Measurements from ENCODE around the gene WNT3A. TPM values are rescaled to one million over a fixed set of nuclear protein-coding genes. Genes with fewer than 3 reads are reported as not detected.

The WNT3A gene
- polyA plus RNA-seq, 3 donors, result not detected

DNA sequence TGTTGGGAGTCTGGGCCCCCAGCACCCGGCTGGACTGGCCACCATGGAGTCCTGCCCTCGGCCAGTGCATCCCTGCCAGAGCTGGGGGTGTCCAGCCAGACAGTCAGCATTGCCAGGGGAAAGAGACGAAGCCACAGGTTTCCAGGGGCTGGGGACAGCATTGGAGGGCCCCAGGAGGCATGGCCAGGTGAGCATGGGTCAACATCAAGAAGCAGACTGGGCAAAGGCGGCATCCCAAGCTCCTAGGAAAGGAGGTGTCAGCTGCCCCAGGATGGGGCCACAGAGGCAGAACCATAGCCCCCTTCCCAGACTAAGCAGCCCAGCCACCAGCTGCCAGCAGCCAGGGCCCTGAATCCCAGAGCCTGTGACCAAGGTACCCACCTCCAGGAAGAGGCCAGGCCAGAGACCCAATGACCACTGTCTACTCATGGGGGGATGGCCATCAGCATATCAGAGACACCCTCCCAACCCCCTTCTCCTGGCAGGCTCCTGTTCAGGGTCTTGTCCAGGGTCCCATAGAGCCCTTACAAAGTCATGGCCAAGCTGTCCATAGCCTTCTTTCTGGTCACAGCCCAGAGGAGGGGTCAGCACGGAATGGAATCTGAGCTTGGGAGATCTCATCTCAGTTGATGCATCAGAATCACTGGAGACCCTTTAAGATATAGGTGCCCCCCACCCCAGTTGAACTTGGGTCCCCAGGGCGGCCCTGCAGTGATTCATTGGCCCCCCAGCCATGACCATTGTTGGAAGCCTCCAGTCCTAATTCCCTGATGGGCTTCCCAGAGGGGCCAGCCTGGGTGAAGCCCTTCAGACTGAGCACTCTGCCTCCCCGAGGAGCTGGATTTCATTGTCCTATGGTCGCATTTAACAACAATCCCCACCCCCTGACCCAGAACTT, 32.5 kb downstream of the WNT3A start:
- Histone ChIP-seq H3K9ac (ENCODE audit: insufficient read depth, low read length, poor library complexity, severe bottlenecking) (no peak overlapping the region), H3K4me1 (ENCODE audit: control insufficient read depth in 1 of 2, insufficient read depth in 2 of 2, low read length in 2 of 2) (no peaks in the 10 kb centered on the region), H3K36me3 (replicated peaks in 1 of 2; ENCODE audit: control insufficient read depth in 1 of 2, insufficient read depth in 2 of 2, low read length in 2 of 2) (no peaks in the 10 kb centered on the region), H3K27ac (ENCODE audit: low read depth in 1 of 2, low read length in 2 of 2) (no peak overlapping the region), H2AFZ (ENCODE audit: insufficient read depth, low read depth, low read length, poor library complexity, severe bottlenecking) (no peak overlapping the region), H3K79me2 (ENCODE audit: insufficient read depth, low read length) (no peaks in the 10 kb centered on the region), H3K4me2 (replicated peaks; ENCODE audit: extremely low read depth, low read length, poor library complexity, severe bottlenecking) (no peak overlapping the region), H3K27me3 (ENCODE audit: control insufficient read depth in 2 of 2, insufficient read depth in 2 of 2, low read length in 2 of 2) (peaks cover 11 to 45% of the 10 kb centered on the region in 2 donors), H3K4me3 (replicated peaks in 1 of 3; ENCODE audit: low read depth in 2 of 3, low read length in 3 of 3) (no peak overlapping the region), H3K9me3 (replicated peaks in 1 of 2; ENCODE audit: control insufficient read depth in 1 of 2, insufficient read depth in 1 of 2, low read length in 2 of 2) (peaks cover 0 to 7% of the 10 kb centered on the region in 2 donors), H4K20me1 (ENCODE audit: insufficient read depth, low read length) (no peaks in the 10 kb centered on the region)
- H3K4me3 Mint-ChIP-seq, result peak overlapping the region in 1 of 2 donors; percentile 37
- no peak overlapping the region for H3K27ac Mint-ChIP-seq
- DNase-seq, result no peak
- H3K9me3 Mint-ChIP-seq, result peaks cover 0 to 5% (median 0%) of the 10 kb centered on the region in 7 donors
- TF ChIP-seq, protein P1, sequence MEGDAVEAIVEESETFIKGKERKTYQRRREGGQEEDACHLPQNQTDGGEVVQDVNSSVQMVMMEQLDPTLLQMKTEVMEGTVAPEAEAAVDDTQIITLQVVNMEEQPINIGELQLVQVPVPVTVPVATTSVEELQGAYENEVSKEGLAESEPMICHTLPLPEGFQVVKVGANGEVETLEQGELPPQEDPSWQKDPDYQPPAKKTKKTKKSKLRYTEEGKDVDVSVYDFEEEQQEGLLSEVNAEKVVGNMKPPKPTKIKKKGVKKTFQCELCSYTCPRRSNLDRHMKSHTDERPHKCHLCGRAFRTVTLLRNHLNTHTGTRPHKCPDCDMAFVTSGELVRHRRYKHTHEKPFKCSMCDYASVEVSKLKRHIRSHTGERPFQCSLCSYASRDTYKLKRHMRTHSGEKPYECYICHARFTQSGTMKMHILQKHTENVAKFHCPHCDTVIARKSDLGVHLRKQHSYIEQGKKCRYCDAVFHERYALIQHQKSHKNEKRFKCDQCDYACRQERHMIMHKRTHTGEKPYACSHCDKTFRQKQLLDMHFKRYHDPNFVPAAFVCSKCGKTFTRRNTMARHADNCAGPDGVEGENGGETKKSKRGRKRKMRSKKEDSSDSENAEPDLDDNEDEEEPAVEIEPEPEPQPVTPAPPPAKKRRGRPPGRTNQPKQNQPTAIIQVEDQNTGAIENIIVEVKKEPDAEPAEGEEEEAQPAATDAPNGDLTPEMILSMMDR (IDR thresholded peaks at IDR 0.05), result no peak
- WGBS (ENCODE audit: insufficient coverage), result 86% methylated on average over 8 of the region's 8 CpGs
- peaks cover 36 to 45% (median 42%) of the 10 kb centered on the region in 3 donors for H3K27me3 Mint-ChIP-seq (ENCODE audit: low read depth in 3 of 3)
- intact Hi-C loops (cut with micrococcal nuclease), result no loop called here
- H3K4me1 Mint-ChIP-seq, result no peaks in the 10 kb centered on the region
- no peaks in the 10 kb centered on the region for H3K36me3 Mint-ChIP-seq

DNA sequence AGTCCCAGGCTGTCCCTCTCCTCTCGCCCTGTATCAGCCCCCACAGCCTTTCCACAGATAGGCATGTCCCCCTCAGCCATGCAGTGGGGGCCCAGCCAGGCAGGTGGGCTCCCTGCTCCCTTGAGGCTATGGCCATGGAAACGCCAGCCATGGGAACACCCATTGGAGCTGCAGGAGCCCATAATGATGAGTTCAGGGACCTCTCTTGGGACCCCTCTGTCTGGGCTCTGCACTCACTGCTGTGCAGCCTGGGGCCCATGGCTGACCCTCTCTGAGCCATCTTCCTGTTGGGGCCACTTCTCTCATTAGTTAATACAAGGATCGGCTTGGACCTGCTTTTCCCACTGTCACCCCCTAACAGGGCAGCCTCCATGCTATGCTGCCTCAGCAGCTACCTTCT, 33.2 kb downstream of the WNT3A start:
- H3K9me3 ChIP-seq (replicated peaks in 1 of 2; ENCODE audit: control insufficient read depth in 1 of 2, insufficient read depth in 1 of 2, low read length in 2 of 2), result peaks cover 0 to 7% of the 10 kb centered on the region in 2 donors
- intact Hi-C loops (cut with micrococcal nuclease), result no loop called here
- H2AFZ ChIP-seq (ENCODE audit: insufficient read depth, low read depth, low read length, poor library complexity, severe bottlenecking), result no peak overlapping the region
- Mint-ChIP-seq H3K27ac (no peak overlapping the region), H3K4me1 (no peaks in the 10 kb centered on the region), H3K36me3 (no peaks in the 10 kb centered on the region), H3K4me3 (peak overlapping the region in 1 of 2 donors; percentile 37), H3K9me3 (peaks cover 0 to 5% (median 0%) of the 10 kb centered on the region in 7 donors), H3K27me3 (ENCODE audit: low read depth in 3 of 3) (peaks cover 36 to 44% (median 42%) of the 10 kb centered on the region in 3 donors)
- H3K9ac ChIP-seq (ENCODE audit: insufficient read depth, low read length, poor library complexity, severe bottlenecking), result no peak overlapping the region
- H4K20me1 ChIP-seq (ENCODE audit: insufficient read depth, low read length), result no peaks in the 10 kb centered on the region
- 91% methylated on average over 3 of the region's 3 CpGs for WGBS (ENCODE audit: insufficient coverage)
- DNase-seq, result no peak
- H3K36me3 ChIP-seq (replicated peaks in 1 of 2; ENCODE audit: control insufficient read depth in 1 of 2, insufficient read depth in 2 of 2, low read length in 2 of 2), result no peaks in the 10 kb centered on the region
- H3K27me3 ChIP-seq (ENCODE audit: control insufficient read depth in 2 of 2, insufficient read depth in 2 of 2, low read length in 2 of 2), result peaks cover 11 to 45% of the 10 kb centered on the region in 2 donors
- TF ChIP-seq, protein P1 (IDR thresholded peaks at IDR 0.05), result no peak
- H3K4me3 ChIP-seq (replicated peaks in 1 of 3; ENCODE audit: low read depth in 2 of 3, low read length in 3 of 3), result no peak overlapping the region
- no peak overlapping the region for H3K27ac ChIP-seq (ENCODE audit: low read depth in 1 of 2, low read length in 2 of 2)
- H3K4me1 ChIP-seq (ENCODE audit: control insufficient read depth in 1 of 2, insufficient read depth in 2 of 2, low read length in 2 of 2), result no peaks in the 10 kb centered on the region
- no peaks in the 10 kb centered on the region for H3K79me2 ChIP-seq (ENCODE audit: insufficient read depth, low read length)
- no peak overlapping the region for H3K4me2 ChIP-seq (replicated peaks; ENCODE audit: extremely low read depth, low read length, poor library complexity, severe bottlenecking)
